NCI-H446 (cell line): ENCODE results near the gene TNS3.

ENCODE experiments used
- DNase-seq, 2 experiments: peaks; one replicate each; lab custom pipeline; 2025; lab: John Stamatoyannopoulos, UW

TNS3 gene

DNA sequence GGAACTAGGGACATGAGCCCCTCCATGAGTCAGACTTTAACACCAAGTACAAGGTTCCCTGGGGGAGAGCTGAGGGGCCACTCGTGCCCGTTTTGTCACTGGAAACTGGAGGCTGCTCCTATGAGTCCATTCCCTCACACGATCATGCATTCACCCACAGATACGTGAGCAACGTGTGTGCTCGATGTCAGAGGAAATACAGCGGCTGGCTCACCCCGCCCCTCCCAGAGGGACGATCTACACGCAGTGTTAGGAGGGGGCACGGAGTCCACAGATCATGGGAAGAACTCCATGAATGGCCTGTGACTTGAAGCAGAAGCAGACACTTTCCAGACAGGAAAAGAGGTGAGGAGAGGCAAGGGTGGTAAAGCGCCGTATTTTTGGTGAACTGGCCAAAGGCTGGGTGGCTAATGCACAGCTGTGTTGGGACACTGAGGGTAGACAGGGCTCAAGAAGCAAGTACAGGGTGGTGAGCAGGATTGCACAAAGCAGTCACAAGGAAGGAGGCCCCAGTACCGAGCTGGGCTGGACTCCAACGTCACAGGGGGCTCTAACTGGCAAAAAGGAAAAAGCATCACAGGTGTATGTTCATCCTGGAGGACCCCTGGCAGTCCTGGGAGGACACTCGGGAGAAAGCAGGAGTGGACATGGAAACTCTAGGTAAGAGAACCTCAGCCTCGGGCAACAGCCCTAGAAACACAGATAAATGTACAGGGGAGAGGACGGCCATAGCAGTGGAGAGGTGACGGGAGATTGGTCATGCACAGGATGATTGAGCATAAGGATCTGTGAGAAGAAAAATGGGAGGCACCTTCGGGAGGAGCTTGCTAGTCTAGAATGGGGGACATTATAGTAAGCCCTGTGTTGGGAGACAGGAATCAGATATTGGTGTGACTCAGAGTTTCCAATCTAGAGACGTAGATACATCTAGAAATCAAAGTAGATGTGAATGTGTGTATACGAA, 41.2 kb downstream of the TNS3 start:
- no peak for DNase-seq

DNA sequence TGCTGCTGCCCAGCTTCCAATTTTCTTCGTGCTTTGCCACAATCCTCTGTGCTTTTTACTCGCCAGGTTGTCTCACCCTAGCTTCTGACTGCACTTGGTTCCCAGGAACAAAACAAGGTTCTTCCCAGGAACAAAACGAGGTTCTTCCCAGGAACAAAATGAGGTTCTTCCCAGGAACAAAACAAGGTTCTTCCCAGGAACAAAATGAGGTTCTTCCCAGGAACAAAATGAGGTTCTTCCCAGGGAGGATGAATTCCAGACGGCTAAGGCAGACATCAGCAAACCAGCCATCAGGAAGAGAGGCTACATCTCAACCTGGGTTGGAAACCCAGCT, 41.9 kb downstream of the TNS3 start:
- no peak for DNase-seq

DNA sequence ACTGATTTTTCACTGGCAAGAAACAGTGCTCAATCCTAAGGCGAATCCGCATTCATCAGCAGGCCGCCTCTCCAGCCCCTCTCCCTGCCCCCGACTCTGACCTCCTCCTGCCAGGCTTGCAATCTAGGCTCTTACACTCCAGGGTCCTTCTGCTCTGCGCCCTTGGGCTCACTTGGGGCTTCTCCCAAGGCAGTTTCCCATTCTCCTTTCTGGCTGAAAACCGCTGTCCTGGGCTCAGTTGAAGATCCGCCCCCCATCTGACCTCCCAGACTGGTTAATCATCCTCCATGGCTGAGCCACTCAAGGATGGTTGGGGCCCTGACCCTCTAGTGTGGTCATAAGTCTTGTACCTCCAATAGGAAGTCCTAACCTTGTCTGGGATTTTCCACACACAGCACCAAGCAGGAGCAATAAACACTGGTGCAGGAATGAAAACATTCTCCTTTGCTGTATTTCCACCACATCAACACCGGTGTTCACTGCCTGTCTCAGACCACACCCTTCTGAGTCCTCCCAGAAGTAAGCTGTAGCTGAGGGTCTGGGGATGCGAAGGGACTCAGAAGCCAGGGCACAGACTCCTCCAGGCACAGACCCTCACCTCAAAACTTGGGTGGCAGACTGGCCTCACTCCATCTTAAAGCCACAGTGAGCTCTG, 42.4 kb downstream of the TNS3 start:
- no peak for DNase-seq

DNA sequence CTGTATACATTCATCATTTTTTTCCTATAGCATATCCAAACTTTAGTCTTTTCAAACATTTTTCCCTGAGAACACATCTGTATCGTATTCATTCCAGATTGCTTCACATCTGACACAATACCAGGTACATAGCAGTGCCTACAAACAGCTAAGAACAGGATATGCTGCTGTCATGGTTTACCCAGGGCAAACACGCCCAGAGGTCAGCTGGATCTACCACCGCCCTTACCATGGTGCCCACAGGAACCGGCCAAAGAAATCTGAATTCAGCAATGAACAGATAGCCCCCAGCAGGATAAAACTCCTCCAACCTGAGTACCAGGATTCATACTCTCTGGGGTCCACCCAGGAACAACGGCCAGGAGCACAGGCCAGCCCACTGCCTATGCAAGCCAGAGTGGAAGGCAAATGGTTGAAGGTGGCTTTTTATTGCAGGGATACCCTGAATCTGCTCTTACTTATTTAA, 43.0 kb downstream of the TNS3 start:
- no peak for DNase-seq

DNA sequence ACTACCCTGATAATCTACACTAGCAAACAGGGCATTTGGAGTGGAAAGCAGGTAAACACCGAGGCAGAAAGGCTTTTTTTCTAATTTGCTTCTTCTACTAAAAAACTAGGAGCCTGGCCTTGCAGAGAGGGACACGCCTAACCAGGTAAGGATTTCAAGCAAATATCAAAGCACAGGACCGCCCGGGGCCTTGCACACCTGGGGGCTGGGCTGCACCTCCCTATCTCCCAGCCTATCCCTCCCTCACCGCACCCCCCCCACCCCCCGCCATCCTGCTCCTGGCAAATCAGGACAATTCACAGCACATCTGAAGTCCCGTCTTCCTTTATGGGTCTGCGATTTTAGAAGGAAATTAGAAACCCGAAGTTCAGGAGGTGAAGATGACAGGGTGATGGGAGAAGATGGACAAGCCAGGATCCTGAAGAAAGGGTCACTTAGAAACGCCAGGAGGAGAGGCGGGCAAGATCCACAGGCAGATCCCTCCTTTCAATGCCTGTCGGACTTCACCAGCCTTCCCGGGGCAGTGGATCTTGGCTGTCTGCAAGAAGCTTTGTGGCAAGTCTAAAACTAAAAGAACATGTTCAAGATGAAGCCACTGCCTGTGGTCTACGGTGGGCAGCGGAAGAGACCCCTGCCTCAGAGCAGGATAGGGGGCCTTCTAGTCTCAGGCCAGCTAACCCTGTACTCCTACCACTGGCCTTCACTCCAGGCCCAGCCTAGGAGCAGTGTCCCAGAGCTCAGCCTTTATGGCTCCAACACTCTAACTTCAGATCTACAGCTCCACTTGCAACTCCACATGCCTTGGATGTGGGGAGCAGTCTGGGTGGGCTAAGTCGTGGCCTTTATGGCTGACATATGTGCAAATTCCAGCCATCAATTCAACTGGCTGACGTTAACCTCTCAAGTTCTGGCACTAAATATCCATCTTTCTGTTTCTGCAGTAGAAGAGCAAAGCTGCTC, 43.9 kb downstream of the TNS3 start:
- DNase-seq = no peak

DNA sequence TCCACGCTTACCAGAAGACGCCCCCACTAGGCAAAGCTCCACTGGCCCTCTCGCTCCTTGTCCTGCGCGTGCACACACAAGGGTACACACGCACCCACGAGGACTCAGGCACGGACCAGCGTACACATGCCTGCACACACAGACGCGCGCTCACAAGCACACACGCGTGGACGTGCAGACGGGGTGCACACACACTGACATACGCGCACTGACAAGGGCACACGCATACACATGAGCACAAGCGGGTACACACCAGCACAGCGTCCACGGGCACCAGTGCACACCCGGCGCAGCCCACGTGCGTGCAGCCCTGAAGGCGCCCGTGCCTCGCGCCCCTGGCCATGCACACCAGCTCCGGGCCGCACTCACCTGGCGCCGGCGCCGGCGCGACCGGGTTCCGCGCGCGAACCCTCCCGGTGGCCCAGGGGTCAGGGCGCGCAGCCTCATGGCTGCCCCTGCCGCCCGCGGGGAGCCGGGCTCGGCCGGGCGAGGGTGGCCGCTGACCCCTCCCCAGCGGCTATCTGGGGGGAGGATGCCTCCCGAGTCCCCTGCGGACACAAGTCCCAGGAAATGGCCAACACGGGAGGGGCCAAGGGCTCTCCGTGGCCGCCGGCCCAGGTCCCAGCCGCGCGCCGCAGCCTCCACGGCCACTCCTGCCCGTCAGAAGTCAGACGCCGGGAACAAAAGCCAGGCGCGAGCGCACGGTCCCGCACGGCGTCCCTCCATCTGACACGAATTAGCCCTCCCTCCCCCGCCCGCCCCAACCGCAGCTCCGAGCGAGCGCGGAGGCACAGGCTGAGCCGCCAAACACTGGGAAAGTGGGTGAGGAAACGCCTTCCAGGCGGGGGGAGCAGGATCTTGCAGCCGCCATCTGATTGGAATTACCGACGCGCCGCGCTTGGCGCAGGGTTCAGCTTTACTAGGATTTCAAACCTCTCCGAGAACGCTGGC, 45.0 kb downstream of the TNS3 start:
- no peak for DNase-seq

DNA sequence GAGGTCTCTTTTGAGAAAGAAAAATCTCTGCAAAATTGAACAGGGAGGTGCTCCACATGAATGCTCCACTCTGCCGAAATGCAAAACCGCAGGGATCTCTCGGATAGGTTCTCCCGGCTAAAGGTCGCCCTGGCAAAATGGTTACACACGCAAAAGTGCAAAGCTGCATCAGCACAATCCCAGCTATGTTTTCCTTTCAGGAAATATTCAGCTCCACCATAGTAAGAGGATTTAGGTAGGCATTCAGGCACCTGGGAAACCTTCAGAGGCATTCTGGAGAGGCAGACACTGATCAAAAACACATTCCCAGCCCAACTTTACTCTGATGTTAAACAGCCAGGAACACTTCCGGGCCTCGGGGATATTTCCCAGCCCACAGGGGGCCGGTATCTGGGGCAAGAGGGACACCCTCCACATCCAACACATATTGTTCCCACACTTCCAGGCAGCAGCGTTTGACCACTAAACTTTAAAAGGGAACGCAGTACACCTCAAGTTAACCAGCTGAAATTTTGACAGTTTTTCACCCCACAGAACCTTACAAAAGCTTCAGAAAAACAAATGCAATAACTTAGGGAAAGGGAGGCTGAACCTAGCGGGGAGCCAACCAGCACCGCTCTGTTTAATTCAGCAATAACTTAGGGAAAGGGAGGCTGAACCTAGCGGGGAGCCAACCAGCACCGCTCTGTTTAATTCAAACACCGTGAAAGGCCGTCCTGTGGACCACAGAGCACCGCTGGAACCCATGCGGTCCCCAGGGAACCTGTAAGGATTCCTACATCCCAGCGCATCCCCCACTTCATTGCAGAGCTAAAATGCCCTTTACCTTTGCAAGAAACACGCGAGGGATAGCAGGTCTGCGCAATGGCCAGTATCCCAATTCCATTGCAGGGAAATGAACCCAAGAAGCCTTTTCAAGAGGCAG, 45.9 kb downstream of the TNS3 start:
- no peak for DNase-seq

DNA sequence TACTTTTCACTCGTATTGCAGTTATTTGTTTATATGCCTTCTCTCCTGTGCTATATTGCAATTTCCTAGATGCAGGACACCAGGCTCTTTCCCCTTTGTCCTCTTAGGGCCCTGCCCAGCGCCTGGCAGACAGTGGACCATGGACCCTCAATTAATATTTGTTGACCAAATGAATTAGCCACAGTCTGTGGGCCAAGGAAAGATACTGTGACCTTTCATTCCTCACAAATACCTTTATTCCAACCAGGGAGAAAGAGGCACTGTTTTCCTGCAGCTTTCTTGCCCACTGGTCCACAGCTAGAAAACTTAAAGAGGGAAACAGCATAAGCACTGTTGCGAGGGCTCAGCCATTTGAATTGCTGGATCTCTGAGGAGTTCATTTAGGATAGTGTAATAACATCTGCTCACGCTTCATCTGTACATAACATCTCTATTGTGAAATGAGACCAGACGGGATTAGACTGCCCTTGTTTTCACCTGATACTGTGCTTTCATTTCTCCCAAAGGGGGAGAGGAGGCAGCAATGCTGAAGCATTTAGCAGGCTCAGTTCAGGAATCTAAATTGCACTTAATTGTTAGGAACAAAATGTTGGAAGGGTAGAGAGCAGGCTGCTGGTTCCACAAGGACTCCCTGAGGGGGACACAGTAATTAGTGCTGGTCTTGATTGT, 46.7 kb downstream of the TNS3 start:
- no peak for DNase-seq

DNA sequence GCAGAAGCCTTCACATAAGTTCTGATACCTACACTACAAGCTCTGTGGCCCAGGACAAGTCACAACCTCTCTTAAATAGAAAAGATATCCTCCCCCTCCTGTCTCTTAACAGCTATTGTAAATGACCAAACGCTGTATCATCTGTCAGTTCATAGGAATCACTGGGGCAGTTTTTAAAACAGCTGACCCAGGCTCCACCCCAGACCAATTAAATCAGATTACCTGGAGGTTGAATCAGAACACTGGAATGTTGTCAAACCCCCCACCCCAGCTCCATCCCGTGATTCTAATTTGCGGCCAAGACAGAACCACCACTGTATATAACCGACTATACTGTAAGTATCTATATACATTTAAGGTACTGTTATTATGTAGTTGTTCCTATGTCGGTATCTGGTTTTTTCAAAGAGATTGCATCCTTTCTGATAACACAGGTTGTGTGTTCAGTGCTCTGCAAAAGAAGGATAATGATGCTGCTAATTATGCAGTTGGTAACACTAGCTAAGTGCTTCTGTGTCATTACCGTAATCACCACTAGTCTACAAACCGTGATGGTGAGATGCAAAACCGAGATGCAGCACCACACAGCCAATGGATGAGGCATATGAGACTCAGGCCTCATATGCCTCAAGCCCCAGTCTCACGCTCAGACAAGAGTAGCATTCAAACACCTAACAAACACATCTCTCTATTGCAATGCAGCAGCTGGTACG, 47.4 kb downstream of the TNS3 start:
- DNase-seq = no peak

DNA sequence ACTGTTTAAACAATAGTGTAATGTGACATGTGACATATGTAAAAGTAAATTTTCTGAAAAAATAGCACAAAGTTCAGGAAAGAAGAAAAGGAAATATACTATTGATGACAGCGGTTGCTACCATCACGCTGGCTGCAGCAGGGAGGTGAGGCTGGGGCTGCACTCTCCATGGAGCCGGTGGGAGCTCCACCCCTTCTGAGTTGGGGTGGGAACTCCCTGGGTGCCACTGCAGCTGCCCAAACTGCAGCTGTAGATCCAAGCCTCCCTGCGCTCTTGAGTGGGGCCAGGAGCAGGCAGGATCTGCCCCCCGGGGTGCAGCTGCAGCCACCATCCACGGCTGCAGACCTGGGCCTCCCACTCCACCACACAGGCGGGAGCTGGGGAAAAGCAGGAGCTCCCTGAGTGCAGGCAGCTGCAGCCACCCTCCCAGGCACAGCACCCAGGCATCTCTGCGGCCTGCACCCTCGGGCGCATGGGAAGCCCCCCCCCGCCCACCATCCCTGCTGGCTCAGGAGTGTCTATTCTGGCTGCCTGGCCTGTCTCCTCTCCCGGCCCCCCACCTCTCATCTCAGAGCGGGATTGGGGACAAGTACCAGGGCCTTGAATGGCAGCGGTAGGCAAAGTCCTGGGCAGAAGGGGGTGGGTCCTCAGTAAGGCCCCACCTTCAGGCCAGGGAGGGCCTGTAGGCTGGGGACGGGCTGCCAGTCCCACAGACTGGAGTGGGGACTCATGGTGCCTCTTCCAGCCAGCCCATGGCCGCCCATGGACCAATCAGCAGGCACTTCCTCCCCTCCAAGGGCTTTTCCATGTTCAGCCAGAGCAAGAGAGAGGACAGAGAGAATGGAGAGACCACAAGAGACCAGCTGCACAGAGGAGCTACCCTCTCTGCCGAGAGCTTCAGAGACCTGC, 50.1 kb downstream of the TNS3 start:
- no peak for DNase-seq

DNA sequence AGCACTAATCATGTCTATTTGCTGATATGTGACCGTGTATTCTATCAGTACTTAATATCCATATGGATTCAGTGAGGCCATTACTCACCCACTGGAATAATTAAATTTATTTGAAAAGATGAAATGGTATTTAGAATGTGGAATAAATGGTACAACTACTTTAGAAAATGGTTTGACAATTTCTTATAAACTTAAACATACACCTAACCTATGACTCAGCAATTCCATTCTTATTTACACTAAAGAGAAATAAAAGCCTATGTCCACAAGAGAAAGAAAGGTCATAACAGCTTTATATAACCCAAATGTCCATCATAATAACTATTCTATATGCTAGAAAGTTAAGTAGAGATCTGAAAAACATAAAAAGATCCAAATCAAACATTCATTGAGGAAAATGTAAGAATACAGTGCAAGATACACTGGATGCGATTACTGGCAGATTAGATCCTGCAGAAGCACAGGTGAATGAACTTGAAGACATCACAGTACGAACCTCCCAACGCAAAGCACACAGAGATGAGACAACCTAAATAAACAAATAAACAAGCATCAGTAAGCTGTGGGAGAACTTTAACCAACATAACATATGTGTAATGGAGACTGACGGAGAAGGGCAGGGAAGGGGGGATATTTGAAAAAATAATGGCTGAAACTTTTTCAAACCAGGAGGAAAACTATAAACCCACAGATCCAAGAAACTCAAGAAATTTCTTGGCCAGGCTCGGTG, 51.9 kb downstream of the TNS3 start:
- no peak for DNase-seq

DNA sequence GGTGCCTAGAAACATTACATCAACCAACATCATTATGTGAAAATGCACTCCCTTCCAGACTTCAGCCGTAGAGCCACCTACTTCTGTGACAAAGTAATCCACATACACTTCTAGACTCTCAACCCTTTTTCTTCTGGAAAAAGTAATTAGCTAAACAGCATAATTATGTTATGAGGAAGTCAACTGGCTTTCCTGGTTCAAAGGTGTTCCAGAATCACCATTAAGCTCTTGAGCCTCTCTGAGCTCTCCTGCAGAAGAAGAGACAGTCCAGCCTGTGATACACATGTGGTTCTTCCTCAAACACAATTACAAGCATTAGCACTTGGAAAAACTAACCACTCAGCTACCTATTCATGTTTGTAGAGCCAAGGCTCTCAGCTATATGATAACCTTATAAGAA, 52.5 kb downstream of the TNS3 start:
- DNase-seq = no peak

DNA sequence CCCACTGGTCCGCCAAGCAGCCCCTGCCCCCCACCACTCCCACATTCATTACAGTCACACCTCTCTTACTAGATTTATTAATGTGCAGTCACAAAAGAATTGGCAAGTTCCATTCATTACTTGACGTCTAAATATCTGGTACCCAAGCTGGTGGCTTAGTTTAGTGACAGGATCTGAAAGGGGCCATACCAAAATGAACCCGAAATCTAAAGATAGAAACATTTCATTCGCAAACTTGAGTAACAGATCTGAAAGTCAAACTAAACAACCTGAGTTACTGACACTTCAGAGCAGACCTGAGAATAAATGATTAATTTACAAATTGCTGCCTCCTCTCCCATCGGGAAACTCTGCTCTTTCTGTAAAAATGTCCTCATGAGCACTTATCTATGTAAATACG, 53.4 kb downstream of the TNS3 start:
- DNase-seq = no peak

DNA sequence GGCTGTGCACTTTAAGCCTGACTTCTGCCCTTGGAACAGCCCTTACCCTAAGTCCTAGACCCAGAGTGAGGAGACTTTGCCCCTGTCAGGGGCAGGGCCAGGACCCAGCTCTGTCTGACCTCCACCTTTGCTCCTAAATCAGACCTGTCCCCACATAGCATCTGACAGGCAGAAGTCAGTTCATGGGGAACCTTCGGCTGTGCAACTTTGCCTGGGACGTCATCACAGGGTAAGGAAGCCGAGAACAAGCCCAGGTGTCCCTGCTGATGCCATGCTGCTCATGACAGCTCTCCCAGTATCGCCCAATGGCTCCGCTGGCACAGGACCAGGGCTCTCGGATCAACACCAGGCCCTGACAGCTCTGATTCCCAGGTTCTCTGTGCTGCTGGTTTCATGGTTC, 55.4 kb downstream of the TNS3 start:
- DNase-seq = no peak

DNA sequence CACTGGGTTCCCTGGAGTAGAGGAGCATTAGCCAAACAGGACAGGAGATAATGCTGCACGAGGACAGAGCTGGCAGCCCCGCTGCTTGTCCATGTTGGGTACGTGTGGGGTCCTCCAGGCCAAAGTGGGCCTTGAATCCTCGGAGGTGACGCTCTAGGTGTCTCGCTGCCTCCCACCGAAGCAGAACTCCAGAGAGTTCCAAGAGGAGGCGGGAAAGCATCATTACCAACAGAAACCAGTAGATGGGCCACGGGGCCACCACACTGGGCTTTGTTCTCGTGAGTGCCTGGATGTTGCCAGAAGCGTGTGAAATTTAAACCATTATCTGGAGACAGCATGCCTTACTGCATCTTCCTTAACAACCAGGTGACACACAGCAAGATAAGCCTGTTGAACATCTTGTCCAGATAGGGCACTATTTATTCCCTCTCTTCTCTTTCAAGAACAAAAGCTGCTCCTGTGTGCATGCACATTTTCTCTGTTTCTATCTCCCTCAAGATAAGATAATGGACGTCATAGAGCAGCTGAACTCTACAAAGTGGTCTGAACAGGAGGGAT, 56.8 kb downstream of the TNS3 start:
- no peak for DNase-seq

DNA sequence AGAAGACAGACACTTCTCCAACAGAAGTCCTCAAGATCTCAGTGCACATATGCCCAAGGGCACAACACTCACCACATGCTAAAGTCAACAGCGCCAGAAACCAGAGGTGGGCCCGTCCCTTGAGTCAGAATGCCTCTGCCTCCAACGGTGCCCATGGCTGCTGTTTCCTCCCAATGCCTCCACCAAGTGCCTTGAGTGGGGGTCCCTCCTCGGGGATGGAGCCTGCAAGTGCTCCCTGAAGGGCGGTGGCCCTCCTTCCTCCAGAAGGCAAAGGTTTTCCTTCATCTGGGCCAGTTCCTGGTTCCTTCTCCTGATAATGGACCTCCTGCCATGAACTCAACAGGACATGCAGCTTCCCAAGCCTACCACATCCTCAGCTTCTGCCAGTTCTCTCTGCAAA, 58.5 kb downstream of the TNS3 start:
- DNase-seq = no peak
